HepG2 (cell line): ENCODE data around the gene ERICH6. TPM values are rescaled to one million over a fixed set of nuclear protein-coding genes. Genes with fewer than 3 reads are reported as not detected.

Experiments
- AHR ChIP-seq: IDR thresholded peaks from 2 replicates; pipeline ENCODE4 v1.6.1; 2018; ENCODE audit warnings: missing genetic modification reagents, missing compliant biosample characterization
- FOXP1 ChIP-seq, 2 experiments: fragments of 450-650 bp in 1 of 2; IDR thresholded peaks; 2 replicates each; pipeline ENCODE4 v1.6.1; 2017 to 2018; ENCODE audit warnings: antibody characterized with exemption in 1 of 2
- GZF1 ChIP-seq: sonication (generic); formaldehyde crosslinking; IDR thresholded peaks from 2 replicates; pipeline ENCODE4 v1.5.1; 2020; ENCODE audit warnings: mild to moderate bottlenecking, missing genetic modification reagents
- MED1 ChIP-seq: sonication (generic); formaldehyde crosslinking; IDR thresholded peaks from 2 replicates; pipeline ENCODE4 v1.4.0; 2020; ENCODE audit warnings: missing genetic modification reagents
- MYC ChIP-seq: sonication (generic); formaldehyde crosslinking; IDR thresholded peaks from 2 replicates; pipeline ENCODE4 v1.9.0; 2021; ENCODE audit warnings: missing genetic modification reagents, borderline replicate concordance
- NR2C2 ChIP-seq: sonication (generic); formaldehyde crosslinking; IDR thresholded peaks from 2 replicates; pipeline ENCODE4 v1.4.0; 2020; ENCODE audit warnings: missing genetic modification reagents, mild to moderate bottlenecking, moderate library complexity, borderline replicate concordance
- PAF1 ChIP-seq: IDR thresholded peaks from 2 replicates; pipeline ENCODE4 v1.6.1; 2016; ENCODE audit warnings: missing genetic modification reagents, missing compliant biosample characterization
- PRPF4 ChIP-seq: fragments of 200-400 bp; formaldehyde crosslinking; IDR thresholded peaks from 2 replicates; pipeline ENCODE4 v1.6.1; 2016; ENCODE audit warnings: low read length, low read depth; ENCODE audit not compliant: poor library complexity, severe bottlenecking
- ZNF292 ChIP-seq: sonication (generic); formaldehyde crosslinking; IDR thresholded peaks from 2 replicates; pipeline ENCODE4 v1.8.1; 2022; ENCODE audit warnings: mild to moderate bottlenecking, low read depth, missing genetic modification reagents, borderline replicate concordance
- ZSCAN30 ChIP-seq: sonication (generic); formaldehyde crosslinking; IDR thresholded peaks from 2 replicates; pipeline ENCODE4 v1.5.0; 2020; ENCODE audit warnings: mild to moderate bottlenecking, missing genetic modification reagents
- polyA plus RNA-seq, 8 experiments: library from polyadenylated mRNA; depleted of rRNA in 3 of 8; stranded (reverse) in 7 of 8; unstranded in 1 of 8; fragments of >200 nt; fragmentation: Illumina TruSeq in 4 of 8; extraction: Trizol in 4 of 8; gene quantifications; 2 replicates each; pipeline versions ENCODE4 v1.2.1 to v1.2.3, GENCODE V29; 2011 to 2016; ENCODE audit warnings: low read depth in 4 of 8, missing spikeins in 1 of 8, mixed read lengths in 1 of 8; ENCODE audit not compliant: insufficient read depth in 1 of 8
- total RNA-seq, 5 experiments: library from RNA; depleted of rRNA; stranded (reverse); fragments of >200 nt; fragmentation: Illumina TruSeq; extraction: Trizol; gene quantifications; 2 replicates each; pipeline ENCODE4 v1.2.3, GENCODE V29; 2016; ENCODE audit warnings: low read depth in 1 of 5
- TF ChIP-seq, protein P1 (sequence below): sonication (generic); formaldehyde crosslinking; IDR thresholded peaks from 2 replicates; pipeline ENCODE4 v1.4.0; 2020; ENCODE audit warnings: missing genetic modification reagents, borderline replicate concordance
- TF ChIP-seq, protein P2 (sequence below): sonication (generic); formaldehyde crosslinking; IDR thresholded peaks from 2 replicates; pipeline ENCODE4 v1.5.1; 2020; ENCODE audit warnings: missing genetic modification reagents, mild to moderate bottlenecking, borderline replicate concordance
- TF ChIP-seq, protein P3 (sequence below): sonication (generic); formaldehyde crosslinking; IDR thresholded peaks from 2 replicates; pipeline ENCODE4 v1.5.1; 2020; ENCODE audit warnings: mild to moderate bottlenecking, missing genetic modification reagents, borderline replicate concordance
- TF ChIP-seq, protein P4 (sequence below): sonication (generic); formaldehyde crosslinking; IDR thresholded peaks from 2 replicates; pipeline ENCODE4 v1.4.0; 2020; ENCODE audit warnings: missing genetic modification reagents, borderline replicate concordance
- TF ChIP-seq, protein P5 (sequence below): sonication (generic); formaldehyde crosslinking; IDR thresholded peaks from 2 replicates; pipeline ENCODE4 v1.5.0; 2020; ENCODE audit warnings: mild to moderate bottlenecking, low read depth, missing genetic modification reagents, borderline replicate concordance

The ERICH6 gene
- total and polyA plus RNA-seq, 2 of the 13 experiments (the other 11 are each of a cell fraction or from before 2014, with no cell fraction given): 0.03 TPM; not detected in 1

DNA sequence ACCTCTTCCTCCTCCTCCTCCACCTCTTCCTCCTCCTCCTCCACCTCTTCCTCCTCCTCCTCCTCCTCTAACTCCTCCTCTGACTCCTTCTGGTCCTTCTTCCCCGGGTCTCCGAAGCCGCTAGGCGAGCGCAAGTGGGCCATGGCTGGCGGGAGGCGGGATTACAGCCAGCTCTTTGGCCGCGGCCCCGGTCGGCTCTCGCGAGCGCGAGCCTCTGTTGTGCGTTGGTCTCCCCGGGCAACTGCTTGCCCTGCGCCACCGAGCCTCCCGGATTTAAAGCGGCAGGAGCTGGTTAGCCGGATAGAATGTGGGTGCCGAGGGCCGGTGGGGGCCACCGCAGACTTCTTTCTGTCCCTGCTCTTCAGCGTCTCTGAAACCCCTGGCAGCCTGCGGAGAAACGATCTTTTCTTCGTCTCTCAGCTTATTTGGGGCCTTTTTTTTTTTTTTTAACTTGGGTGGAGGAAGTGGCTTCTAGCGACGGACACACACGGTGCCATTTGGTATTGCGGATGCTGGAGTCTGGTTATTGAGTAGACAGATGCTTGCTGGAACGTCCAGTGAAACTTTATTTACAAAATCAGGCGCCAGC is at the start of gene ERICH6 (continued):
- TF ChIP-seq, protein P1, sequence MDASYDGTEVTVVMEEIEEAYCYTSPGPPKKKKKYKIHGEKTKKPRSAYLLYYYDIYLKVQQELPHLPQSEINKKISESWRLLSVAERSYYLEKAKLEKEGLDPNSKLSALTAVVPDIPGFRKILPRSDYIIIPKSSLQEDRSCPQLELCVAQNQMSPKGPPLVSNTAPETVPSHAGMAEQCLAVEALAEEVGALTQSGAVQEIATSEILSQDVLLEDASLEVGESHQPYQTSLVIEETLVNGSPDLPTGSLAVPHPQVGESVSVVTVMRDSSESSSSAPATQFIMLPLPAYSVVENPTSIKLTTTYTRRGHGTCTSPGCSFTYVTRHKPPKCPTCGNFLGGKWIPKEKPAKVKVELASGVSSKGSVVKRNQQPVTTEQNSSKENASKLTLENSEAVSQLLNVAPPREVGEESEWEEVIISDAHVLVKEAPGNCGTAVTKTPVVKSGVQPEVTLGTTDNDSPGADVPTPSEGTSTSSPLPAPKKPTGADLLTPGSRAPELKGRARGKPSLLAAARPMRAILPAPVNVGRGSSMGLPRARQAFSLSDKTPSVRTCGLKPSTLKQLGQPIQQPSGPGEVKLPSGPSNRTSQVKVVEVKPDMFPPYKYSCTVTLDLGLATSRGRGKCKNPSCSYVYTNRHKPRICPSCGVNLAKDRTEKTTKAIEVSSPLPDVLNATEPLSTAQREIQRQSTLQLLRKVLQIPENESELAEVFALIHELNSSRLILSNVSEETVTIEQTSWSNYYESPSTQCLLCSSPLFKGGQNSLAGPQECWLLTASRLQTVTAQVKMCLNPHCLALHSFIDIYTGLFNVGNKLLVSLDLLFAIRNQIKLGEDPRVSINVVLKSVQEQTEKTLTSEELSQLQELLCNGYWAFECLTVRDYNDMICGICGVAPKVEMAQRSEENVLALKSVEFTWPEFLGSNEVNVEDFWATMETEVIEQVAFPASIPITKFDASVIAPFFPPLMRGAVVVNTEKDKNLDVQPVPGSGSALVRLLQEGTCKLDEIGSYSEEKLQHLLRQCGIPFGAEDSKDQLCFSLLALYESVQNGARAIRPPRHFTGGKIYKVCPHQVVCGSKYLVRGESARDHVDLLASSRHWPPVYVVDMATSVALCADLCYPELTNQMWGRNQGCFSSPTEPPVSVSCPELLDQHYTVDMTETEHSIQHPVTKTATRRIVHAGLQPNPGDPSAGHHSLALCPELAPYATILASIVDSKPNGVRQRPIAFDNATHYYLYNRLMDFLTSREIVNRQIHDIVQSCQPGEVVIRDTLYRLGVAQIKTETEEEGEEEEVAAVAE (CRISPR knock-in tag): no peak
- TF ChIP-seq ZNF292 (CRISPR knock-in tag) (peak; percentile 14; the same call in 1 of the 2 replicates), NR2C2 (CRISPR knock-in tag) (peak; percentile 39; the same call in 1 of the 2 replicates), FOXP1 (IDR thresholded peaks at IDR 0.05) (no peak), FOXP1 (CRISPR knock-in tag; IDR thresholded peaks at IDR 0.05) (no peak), GZF1 (CRISPR knock-in tag) (no peak; the same call in 1 of the 2 replicates), MYC (CRISPR knock-in tag) (peak; percentile 50; the same call in 1 of the 2 replicates), MED1 (CRISPR knock-in tag) (peak; percentile 52), PAF1 (CRISPR knock-in tag) (no peak), AHR (CRISPR knock-in tag) (no peak), PRPF4 (no peak), ZSCAN30 (CRISPR knock-in tag) (0 out of 2 replicates have a peak, but pooled peaks have one; percentile 52)
- TF ChIP-seq, protein P2, sequence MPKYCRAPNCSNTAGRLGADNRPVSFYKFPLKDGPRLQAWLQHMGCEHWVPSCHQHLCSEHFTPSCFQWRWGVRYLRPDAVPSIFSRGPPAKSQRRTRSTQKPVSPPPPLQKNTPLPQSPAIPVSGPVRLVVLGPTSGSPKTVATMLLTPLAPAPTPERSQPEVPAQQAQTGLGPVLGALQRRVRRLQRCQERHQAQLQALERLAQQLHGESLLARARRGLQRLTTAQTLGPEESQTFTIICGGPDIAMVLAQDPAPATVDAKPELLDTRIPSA (CRISPR knock-in tag): no peak
- TF ChIP-seq, protein P3, sequence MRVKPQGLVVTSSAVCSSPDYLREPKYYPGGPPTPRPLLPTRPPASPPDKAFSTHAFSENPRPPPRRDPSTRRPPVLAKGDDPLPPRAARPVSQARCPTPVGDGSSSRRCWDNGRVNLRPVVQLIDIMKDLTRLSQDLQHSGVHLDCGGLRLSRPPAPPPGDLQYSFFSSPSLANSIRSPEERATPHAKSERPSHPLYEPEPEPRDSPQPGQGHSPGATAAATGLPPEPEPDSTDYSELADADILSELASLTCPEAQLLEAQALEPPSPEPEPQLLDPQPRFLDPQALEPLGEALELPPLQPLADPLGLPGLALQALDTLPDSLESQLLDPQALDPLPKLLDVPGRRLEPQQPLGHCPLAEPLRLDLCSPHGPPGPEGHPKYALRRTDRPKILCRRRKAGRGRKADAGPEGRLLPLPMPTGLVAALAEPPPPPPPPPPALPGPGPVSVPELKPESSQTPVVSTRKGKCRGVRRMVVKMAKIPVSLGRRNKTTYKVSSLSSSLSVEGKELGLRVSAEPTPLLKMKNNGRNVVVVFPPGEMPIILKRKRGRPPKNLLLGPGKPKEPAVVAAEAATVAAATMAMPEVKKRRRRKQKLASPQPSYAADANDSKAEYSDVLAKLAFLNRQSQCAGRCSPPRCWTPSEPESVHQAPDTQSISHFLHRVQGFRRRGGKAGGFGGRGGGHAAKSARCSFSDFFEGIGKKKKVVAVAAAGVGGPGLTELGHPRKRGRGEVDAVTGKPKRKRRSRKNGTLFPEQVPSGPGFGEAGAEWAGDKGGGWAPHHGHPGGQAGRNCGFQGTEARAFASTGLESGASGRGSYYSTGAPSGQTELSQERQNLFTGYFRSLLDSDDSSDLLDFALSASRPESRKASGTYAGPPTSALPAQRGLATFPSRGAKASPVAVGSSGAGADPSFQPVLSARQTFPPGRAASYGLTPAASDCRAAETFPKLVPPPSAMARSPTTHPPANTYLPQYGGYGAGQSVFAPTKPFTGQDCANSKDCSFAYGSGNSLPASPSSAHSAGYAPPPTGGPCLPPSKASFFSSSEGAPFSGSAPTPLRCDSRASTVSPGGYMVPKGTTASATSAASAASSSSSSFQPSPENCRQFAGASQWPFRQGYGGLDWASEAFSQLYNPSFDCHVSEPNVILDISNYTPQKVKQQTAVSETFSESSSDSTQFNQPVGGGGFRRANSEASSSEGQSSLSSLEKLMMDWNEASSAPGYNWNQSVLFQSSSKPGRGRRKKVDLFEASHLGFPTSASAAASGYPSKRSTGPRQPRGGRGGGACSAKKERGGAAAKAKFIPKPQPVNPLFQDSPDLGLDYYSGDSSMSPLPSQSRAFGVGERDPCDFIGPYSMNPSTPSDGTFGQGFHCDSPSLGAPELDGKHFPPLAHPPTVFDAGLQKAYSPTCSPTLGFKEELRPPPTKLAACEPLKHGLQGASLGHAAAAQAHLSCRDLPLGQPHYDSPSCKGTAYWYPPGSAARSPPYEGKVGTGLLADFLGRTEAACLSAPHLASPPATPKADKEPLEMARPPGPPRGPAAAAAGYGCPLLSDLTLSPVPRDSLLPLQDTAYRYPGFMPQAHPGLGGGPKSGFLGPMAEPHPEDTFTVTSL: peak; percentile 61; the same call in 1 of the 2 replicates
- TF ChIP-seq, protein P4, sequence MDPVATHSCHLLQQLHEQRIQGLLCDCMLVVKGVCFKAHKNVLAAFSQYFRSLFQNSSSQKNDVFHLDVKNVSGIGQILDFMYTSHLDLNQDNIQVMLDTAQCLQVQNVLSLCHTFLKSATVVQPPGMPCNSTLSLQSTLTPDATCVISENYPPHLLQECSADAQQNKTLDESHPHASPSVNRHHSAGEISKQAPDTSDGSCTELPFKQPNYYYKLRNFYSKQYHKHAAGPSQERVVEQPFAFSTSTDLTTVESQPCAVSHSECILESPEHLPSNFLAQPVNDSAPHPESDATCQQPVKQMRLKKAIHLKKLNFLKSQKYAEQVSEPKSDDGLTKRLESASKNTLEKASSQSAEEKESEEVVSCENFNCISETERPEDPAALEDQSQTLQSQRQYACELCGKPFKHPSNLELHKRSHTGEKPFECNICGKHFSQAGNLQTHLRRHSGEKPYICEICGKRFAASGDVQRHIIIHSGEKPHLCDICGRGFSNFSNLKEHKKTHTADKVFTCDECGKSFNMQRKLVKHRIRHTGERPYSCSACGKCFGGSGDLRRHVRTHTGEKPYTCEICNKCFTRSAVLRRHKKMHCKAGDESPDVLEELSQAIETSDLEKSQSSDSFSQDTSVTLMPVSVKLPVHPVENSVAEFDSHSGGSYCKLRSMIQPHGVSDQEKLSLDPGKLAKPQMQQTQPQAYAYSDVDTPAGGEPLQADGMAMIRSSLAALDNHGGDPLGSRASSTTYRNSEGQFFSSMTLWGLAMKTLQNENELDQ (CRISPR knock-in tag): no peak
- TF ChIP-seq, protein P5, sequence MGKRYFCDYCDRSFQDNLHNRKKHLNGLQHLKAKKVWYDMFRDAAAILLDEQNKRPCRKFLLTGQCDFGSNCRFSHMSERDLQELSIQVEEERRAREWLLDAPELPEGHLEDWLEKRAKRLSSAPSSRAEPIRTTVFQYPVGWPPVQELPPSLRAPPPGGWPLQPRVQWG: no peak
